ENCODE measurements around the gene TJP1.
"Not testable (repeated sequence)": the region's sequence is repeated elsewhere in the genome, so short reads cannot be mapped to it uniquely, and the experiment has no call there.

The TJP1 gene

DNA sequence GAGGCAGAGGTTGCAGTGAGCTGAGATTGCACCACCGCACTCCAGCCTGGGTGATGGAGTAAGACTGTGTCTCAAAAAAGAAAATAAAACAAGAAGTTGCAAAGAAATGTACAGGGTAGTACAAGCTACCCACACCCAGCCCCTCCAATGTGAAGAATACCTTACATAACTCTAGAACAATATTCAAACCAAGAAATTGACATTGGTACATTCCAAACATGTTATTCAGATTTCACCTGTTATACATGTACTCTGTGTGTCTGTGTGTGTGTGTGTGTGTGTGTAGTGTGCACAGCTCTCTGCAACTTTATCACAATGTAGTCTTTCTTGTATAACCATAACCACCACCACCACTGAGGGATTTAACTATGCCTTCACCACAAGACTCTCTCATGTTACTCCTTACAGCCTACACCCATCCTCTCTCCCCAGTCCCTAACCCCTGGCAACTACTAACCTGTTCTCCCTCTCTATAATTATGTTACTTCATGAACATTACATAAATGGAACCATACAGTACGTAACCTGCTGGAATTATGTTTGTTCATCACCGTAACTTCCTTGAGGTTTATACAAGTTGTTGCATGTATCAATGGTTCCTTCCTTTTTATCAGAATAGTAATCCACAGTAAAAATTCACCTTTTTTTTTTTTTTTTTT, 16.2 kb upstream of the TJP1 start:
- DNase-seq (ENCODE audit: low read depth), result no peak

DNA sequence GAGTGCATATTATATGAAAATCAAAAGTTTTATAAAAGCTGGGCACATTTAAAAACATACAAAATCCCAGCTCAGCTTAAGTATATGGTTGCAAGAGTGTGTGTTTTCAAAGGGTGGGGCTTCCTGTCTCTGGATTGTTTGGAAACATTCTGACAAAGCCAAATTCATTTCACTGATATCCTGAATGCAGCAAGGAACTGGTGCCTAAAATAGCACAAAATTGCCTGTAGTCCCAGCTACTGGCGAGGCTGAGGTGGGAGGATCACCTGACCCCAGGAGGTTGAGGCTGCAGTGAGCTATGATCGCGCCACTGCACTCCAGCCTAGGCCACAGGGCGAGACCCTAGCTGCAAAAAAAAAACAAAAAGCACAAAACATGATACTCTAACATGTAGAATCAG, 13.0 kb upstream of the TJP1 start:
- no peak for DNase-seq (ENCODE audit: low read depth)

DNA sequence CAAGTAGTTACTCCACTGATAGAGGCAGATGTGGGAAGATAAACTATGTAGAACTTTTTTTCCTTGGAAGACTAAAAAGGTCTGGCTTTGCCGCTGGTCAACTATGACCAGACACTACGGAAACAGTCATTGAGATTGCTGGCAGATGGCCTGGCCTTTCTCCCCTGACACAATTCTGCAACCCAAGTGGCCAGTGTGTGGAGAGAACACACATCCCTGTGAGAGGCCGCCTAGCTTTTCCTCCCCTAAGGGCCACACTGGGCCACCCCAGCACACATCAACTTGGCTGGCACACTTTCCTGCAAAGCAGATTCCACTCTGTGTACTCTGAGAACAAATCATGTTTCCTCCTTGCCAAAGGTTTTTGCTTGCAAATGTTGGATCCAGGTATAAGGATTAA, 10.4 kb upstream of the TJP1 start:
- no peak for DNase-seq (ENCODE audit: low read depth)

DNA sequence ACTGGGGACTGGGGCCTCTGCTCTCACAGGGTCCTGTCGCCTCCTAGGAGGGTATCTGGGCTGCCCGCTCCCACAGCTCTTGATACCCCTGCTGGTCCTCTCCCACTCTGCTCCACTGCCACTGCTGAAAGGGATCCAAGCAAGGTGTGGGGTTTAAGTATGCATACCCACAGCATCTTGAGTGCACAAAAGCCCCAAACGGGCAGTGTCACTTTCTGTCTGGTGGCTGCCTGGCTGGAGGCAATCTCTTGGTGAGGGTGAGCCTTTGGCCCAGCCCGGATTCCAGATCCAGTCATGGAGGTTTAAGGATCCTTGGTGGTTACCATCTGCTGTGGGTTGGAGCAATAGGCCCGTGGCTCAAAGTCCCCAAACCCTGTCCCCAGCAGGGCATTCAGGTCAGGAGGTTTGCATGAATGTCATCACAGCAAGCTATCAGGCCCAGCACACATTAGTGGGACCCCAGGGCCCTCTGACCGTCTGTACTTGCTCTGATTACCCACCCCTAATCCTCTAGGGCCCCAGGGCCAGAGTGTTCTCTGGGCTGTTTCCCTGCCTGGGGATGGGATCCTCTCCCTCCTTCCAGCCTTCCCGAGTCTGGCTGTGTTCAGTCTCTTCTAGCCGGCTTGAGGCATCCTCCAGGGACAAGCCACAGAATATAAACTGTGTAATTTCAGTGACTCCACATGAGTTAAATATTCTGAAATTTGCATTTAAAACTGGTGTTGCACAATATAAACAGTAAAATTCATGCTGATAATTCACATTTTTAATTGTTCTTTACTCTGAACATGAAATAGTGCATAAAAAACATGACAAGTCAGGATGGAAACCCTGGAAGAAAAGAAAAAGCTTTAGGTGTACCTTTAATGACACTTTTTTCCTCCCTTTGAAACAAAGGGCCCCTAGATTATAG, 4.9 kb upstream of the TJP1 start:
- DNase-seq (ENCODE audit: low read depth), result no peak

DNA sequence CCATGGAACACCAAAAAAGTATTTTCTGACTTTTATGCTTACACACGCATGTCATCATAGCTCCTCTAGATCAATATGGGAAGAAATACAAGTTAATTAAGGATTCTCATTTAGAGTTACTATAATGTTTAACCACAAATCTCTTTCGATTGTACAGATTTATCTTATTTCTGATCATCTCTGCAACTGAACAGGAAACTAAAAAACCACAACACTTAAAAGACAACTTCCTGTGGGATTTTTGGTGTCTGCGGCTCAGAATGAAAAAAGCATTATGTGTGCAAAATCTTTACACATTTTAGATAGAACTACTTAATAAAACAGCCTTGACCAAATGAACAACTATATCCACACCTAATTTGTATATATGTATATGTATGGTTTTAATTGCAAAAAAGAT, 3.0 kb upstream of the TJP1 start:
- no peak for DNase-seq (ENCODE audit: low read depth)

DNA sequence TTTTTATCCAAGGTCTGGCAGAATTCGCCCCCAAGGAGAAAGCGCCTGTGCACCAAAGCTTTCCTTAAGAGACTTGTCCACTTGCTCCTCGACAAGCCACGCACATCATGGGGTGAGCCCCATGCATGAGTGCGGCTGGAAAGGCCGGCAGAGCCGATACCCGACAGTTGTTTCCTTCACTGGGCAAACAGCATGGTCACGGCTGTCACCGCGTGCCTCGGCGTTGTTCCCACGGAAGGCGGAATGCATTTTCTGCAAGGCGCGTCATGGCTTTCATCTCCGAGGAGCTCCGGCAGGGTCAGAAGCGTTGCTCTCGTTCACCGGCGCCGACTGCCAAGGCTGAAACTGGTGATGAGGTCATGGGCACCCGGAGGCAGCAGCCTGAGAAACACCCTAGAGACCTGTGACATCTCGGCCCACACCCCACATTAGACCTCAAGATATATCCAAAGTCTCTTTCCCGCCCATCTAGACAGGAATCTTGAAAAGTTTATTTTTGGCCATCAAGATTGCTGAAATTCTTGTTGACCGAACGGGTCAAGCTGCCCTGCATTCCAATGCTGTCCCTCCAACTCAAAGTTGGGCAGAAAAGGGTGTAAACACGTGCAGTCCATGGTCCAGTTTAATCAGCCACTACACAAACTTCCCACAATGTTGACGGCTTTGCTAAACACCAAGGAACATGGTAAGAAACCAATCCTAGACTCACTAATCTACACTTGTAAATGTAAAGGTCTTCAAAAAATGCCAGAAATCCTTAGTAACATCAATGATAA, 604 bp upstream of the TJP1 start:
- no peak for DNase-seq (ENCODE audit: low read depth)

DNA sequence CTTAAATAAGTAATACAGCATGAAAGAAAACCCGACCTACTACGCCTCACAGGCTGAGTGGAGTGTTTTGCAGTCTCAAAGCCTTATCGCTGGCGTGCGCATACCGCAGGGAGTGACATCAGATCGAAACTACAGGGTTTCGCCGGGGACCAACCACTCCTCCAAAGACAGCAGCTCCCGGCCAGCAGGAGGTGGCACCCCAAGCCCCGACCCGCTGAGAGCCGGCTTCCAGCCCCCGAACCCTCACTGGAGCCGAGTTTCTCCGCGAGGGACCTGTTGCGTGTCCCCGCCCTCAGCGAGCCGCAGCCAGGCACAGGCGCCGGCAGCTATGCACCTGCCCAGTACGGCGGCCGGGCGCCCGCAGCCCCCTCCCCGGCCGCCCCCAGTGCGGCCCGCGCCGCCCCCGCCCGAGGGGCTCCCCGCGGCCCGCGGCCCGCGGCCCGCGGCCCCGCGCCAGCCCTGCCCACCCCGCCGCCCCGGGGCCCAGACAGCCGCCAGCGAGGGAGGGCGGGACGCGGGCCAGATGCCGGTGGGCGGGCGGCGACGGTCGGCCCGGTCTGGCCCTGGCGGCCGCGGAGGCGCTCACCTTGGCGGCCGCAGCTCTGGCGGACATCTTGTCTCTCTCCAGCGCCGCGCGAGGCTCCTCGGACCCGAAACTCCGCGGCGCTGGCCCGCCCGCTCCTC, 710 bp downstream of the TJP1 start:
- peak; percentile 34 for DNase-seq (ENCODE audit: low read depth)

DNA sequence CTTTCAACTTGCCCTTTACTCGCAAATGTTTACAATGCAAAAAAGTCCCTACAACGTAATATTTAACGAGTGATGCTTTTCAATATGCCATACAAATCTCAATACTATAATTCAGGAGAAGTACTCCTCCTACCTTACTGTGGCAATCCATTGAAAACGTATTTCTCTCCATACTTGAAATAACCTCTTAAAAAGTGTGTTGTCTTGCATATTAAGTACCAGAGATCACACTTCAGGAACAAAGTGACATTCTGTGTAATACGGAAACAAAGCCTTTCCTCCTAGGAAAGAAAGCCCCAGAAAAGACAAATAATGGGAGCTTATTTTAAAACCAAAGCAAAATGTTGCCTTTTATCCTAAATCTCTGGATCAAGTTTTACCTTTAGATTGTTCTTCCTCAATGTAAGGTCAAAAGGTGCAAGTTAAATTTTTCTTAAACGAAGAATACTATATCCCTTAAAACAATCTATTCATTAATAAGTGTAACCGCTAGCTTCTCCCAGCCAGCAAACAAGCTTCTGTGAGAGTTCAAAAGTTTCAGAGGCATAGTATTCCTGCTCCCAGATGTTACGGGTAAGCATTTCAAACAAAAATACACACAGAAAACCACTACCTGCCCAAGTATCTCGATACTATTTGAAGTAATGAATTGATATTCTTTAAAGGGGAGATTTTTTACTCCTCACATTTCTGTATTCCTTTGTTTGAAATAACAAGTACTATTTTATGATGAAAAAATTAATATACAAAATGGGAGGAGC, 1.7 kb downstream of the TJP1 start:
- DNase-seq (ENCODE audit: low read depth), result no peak

DNA sequence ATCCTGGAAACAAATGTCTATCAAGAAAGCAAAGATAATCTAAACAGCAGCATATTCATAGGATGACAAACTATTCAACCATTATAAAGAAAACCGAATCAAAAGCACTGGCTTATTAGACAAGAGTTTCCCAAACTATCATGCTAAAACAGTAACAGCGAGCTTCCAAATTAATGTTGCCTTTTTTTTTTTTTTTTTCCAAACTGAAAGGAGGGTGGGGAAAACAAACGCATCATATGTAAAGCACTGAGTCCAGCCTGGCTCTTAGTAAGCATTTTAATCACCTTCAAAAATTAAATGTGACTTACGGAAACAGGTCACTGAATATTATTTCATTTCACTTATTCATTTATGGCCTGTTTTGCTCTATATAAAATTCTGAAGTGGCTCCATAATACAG, 2.3 kb downstream of the TJP1 start:
- DNase-seq (ENCODE audit: low read depth), result no peak

DNA sequence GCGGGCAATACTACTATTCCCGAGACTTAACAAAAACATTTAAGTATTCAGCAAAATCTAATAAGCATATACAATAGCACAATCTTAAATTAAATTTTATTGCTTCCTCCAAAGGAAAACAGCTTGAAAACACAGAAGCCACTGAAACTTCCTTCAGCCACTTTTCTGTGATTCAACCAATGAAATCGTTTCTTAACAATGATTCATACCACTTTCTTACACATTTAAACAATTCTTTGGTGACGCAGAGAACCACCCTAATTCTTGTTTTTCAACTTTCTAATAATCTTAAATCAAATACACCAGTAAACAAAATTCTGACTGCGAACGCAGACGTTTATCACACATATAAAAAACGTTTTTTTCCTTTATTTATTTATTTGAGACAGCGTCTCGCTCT, 4.1 kb downstream of the TJP1 start:
- no peak for DNase-seq (ENCODE audit: low read depth)

DNA sequence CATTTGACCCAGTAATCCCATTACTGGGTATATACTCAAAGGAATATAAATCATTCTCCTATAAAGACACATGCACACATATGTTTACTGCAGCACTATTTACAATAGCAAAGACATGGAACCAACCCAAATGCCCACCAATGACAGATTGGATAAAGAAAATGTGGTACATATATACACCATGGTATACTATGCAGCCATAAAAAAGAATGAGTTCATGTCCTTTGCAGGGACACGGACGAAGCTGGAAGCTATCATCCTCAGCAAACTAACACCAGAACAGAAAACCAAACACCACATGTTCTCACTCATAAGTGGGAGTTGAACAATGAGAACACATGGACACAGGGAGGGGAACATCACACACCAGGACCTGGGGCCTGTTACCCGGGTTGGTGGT, 4.8 kb downstream of the TJP1 start:
- DNase-seq (ENCODE audit: low read depth), result not testable (repeated sequence)

DNA sequence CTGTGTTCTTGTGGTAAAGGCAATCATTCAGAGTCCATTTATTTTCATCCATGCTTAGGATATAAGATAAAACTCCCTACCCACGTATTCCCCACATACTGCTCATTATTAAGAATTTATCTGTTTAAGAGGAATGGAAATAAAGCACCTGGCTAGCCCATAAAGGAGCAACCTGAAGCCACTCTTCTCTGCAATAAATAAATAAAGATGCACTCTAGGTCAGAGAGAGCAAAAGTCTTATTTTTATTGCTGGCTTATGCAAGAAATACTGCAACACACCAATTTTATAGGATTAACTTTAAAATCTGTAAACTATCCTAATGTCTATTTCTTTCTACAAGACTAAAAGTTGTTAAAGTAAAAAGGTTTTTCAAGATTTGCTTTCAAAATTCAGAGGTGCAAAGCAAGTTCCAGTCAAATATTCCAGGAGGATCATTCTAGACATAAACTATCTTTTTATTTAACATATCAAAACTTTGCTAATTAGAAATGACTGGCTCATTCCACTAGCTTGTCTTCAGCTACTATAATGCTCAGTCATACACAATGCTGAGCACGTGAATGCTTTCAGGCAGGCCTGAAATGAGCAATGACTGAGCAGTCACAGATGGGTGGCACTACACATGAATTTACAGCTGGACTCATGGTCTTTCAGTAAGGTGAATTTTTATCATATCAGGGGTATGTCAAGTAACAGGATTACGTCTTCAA, 7.1 kb downstream of the TJP1 start:
- no peak for DNase-seq (ENCODE audit: low read depth)

DNA sequence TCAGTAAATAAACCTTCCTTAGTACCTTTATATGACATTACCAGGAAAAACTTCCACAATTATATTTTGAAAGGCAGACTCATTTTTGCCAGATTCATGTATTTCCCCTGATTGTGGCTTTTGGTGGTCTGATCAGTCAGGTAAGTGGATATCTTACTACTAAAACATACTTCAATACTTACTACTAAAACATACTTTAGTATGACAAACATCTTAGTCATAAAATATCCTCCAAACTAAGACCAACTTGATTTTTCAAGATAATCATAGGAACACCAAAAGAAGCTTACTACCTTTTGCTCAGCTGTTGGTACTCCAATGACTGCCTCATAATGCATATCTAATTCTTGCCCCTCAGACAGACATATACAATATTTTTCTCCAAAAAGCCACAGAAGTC, 9.3 kb downstream of the TJP1 start:
- DNase-seq (ENCODE audit: low read depth), result no peak

DNA sequence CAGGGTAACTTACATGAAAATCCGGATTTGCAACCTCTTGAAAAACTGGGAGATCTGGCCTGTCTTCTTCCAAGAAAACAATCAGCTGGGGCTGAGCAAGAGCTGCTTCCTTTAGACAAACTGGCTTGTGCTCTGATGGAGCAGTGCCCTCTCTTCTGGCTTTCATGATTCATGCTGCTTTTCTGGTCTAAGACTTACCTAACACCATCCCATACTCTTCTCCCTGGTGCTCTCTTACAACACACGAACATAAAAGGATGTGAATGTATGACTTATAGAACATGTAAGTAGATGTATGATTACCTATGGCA, 9.9 kb downstream of the TJP1 start:
- no peak for DNase-seq (ENCODE audit: low read depth)

DNA sequence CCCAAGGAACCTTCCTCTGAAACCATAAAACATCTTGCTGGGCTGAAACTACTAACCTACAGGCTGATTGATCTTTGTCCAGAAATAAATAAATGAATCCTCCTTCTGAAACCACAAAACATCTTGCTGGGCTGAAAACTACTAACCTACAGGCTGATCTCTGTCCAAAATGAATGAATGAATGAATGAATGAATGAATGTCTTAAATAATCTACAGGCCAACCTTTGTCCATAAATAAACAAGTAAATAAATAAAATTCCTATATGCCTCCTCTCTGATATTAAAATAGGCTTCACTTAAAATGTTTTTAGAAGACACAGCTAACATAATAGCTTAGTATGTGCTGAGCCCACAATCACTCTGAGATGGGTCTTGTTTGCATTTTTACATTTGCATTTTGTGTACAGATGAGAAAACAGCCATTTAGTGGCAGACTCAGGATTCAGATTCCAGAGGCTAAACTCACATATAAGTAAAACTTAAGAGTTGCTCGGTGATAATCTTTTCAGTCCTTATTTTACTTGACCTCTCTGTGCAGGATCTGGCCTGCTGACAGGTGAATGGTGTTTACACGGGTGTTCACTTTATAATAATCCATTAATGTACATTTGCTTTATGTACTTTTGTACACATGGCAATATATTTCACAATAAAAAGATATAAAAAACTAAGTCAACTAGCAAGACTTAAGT, 10.4 kb downstream of the TJP1 start:
- no peak for DNase-seq (ENCODE audit: low read depth)

DNA sequence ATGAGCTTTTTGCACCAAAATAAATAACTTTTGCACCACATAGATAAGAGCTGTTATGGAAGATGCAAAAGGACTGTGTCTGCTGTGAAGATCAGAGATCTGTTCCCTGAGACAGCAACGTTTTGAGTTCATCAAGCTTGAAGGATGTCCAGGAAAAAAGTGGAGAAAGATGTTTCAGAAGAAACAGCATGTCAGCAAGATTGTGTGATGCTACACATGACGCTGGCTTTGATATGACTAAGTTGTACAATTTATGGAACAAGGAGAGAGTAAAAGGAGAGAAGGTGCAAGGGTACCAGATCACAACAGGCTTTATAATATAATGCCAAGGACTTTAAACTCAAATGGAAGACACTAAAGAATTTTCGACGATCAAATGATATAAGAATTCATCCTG, 16.6 kb downstream of the TJP1 start:
- DNase-seq (ENCODE audit: low read depth), result no peak

DNA sequence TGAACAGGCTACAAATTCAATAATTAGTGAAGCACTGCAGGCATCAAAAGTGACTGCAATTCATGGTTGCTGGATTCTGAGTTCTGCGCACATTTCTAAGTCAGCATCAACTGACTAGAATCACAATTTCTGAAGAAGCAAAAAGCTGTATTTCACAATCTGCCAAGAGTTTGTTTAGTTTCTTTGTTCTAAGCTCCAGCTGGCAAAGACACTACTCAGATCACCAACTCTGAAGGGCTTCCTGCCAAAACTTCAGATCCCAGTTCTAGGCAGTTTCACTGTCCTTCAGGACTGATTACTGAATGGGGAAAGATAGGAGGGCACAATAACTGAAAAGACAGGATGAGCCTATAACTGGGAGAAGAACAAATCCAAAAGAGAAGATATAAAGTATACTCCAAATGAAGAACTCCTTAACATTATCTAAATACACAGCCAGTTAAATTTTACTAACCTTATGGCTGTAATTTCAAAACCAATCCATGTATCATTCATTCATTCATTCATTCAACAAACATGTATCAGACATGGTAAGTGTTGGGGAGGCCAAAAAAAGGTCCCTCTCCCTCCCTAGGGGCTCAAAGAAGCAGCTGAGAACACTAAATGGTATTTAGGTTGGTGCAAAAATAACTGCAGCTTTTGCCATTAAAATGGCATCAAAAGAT, 17.1 kb downstream of the TJP1 start:
- DNase-seq (ENCODE audit: low read depth), result no peak

DNA sequence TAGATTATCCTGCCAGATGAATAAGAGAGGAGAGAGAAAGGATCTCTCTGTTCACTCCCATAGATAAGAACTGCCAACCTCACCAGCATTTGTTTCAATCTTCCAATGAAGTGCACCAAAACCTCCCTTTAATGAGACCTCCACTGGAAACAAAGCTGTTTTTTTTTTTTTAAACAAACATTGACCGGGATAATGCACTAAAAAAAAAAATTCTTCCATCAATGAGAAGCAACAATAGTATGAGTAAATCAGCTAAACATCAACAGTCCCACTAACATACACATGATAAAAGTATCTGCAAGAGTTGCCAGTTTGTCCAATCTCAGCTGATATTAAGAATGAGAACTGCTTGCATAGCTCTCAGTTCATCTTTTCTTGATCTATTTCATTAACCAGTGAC, 19.9 kb downstream of the TJP1 start:
- DNase-seq (ENCODE audit: low read depth), result no peak

DNA sequence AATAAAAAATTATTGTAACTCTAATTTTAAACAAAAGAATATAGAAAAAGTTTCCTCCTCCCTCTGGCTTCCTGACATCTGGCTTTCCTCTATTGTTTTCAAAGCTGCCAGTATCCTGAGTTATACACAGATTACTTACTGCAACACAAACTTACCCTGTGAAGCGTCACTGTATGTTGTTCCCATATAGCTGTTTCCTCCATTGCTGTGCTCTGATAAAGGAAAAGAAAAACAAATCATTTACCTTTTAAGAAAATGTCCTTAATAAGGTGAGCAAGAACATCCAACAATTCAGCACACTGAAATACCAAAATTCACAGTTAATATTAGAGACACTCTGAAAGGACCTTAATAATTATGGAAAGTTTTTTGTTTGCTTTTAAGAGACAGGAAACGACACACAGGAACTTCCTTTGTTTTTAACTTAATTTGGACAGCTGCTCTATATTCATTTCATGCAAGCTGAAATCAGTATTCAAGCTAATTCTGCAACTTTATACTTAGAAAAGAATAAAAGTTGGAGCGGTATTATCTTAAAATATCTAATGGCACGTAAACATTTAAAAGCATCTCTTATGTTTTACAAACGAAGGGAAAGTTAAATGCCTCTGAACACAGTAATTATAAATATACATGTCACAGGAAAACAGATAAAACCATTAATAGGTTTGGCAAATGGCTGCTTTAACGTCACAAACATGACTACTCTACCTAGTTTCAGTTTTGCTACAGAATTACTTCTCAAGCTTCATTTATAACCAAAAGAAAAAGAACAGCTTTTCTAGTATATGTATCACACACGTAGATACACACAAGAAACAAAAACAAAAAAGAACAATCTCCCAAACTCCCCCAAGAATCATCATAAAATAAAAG, 21.5 kb downstream of the TJP1 start:
- no peak for DNase-seq (ENCODE audit: low read depth)

Data from activated T-cell treated with anti-CD3 and anti-CD28 coated beads for 48 hours (primary cell).